NCI-H2081 treated with DMSO at 0.1 percent for 48 hours (cell line): ENCODE data around the gene DSTYK.
"Not testable (repeated sequence)": the region's sequence is repeated elsewhere in the genome, so short reads cannot be mapped to it uniquely, and the experiment has no call there.

Experiments
- DNase-seq: peaks from one replicate; lab custom pipeline; 2025; lab: John Stamatoyannopoulos, UW

Gene DSTYK

DNA sequence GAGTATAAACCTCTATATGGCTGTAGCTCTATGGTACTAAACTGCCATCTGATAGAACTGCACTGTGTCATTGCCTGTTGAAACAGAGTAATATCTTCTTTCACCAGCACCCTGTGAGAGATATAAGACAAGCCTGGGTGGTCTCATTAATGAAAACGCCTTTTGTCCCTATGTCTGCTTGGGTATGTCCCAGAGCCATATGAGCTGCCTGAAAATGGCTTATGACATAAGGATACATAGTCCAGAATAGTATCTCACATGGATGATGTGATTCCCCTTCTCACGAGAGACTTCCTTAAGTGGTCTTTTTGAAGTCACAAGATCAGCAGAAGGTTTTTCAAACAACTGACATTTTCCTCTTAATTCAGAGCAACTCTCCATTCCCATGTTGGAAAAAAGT is 8.9 kb upstream of the DSTYK start:
- DNase-seq, result no peak

DNA sequence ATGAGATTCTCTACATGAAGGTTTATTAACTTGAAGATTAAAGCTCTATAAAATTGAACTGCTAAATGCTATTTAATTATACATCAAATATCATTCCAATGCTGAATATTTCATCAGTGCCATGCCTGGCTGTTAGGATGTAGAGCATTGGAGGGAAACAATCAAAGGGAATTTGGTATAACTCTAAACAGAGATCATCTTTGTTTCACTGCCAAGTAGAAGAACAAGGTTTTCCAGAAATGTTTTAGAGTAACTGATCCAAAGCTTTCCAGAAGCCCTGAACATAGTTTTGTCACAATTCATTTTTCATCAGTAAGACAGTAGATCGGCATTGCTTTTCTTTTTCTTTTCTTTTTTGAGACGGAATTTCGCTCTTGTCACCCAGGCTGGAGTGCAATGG is 5.9 kb upstream of the DSTYK start:
- no peak for DNase-seq

DNA sequence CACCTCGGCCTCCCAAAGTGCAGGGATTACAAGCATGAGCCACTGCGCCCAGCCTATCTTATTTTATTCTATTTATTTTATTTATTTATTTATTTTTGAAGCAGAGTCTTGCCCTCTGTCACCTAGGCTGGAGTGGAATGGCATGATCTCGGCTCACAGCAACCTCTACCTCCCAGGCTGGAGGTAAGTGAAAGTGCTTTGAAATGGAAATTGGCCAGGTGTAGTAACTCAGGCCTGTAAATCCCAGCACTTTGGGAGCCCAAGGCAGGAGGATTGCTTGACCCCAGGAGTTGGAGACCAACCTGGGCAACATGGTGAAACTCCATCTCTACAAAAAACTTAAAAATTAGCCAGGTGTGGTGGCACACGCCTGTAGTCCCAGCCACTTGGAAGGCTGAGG is 5.1 kb upstream of the DSTYK start:
- DNase-seq, result no peak

GRCh38 chr1:205214756-205215155 is 3.3 kb upstream of the DSTYK start:
- no peak for DNase-seq

- DNase-seq, result no peak
These were observed 486 bp upstream of the DSTYK start for GRCh38 chr1:205211839-205212536.

- no peak for DNase-seq
These were observed 740 bp downstream of the DSTYK start for GRCh38 chr1:205210756-205211168.

- DNase-seq, result no peak
These were observed 2.7 kb downstream of the DSTYK start for GRCh38 chr1:205208811-205209210.

DNA sequence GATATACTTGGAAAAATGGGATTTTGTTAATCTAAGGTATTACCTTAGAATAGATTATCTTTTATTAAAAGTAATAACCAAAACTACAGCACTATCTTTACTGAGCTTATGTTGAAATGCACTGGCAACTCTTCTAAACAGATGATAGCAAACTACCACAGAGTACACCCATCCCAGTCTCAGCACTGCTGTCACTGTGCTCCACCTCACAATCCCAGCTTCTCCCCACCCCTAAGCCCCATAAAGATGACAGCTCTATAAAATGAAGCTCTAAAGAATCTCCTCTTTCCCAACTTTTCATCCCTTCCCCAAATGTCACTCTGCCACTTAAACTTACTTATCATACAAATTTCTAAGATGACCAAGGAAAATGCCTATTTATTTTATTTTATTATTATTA is 6.4 kb downstream of the DSTYK start:
- no peak for DNase-seq

DNA sequence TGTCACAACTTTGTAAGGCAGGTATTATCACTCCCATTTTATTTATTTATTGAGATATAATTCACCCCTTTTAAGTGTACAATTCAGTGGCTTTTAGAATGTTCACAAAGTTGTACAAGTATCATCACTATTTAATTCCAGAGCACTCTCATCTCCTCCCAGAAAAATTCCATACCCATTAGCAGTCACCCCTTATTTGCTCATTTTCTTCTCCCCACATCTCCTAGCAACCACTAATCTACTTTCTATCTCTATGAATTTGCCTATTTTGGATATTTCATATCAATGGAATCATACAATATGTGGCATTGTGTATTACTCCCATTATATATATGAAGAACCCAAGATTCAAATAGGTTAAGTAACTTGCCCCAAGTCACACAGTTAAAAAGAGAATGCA is 7.0 kb downstream of the DSTYK start:
- no peak for DNase-seq

- DNase-seq, result no peak
These were observed 11.6 kb downstream of the DSTYK start for GRCh38 chr1:205199931-205200299.

- DNase-seq, result no peak
These were observed 12.2 kb downstream of the DSTYK start for GRCh38 chr1:205199090-205199930.

DNA sequence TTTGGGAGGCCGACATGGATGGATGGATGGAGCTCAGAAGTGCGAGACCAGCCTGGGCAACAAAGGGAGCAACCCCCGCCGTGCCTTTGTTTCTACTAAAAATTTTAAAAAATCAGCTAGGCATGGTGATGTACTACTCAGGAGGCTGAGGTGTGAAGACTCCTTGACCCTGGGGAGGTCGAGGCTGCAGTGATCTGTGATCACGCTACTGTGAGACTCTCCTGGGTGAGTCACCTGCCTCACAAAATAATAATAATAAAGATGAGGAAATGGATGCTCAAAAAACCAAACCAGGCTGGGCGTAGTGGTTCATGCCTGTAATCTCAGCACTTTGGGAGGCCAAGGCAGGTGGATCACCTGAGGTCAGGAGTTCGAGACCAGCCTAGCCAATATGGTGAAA is 19.2 kb downstream of the DSTYK start:
- no peak for DNase-seq

- no peak for DNase-seq
These were observed 19.9 kb downstream of the DSTYK start for GRCh38 chr1:205191622-205192021.

DNA sequence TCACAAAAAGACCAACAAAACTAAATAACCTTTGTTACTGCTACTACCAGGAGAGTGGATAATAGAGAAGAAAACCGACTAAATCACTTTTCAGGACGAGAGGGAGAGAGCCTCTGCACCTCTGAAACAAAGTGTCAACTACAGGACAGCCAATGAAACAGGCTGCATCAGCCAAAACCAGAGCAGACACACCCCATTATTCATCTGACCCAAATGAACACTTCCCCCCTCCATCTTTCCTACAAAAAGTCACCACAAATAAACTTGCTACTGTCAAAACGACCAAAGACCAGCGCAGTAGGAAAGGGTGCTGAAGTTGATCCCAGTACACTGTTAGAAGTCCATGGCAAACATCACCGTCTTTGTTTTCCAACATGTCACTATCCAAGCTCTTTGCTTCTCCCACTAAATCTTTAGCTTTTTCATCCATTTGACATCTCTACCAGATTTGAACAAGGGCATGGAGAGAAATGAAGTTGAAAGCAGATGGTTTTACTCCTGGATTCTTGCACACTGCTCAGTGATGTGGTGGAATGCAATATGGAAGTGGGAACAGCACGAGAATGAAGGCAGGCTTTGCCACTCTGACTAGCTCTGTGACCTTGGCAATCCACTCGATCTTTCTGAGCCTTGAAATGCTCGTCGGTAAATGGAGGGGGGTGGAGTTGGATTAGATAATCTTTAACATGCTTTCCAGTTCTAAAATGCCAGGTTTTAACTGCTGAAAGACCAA is 20.5 kb downstream of the DSTYK start:
- DNase-seq, result no peak

GRCh38 chr1:205189131-205189530 is 22.4 kb downstream of the DSTYK start:
- DNase-seq, result no peak

DNA sequence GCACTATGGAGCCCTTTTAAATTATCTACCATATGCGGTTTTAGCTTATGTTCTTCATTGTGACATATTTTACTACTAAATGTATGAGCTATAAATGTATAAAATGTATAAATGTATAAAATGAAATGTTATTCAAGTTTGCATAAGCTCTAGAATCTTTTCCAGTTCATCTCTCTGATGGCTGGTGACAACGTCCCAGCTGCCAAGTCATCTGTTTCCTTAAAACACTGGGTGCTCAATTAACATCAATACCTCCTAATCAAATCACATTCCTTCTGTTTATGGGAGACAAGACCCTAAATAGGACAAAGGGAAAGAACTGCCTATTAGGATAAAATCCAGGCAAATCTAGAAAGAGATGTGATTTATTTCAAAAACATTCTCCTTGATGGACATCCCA is 22.9 kb downstream of the DSTYK start:
- DNase-seq, result no peak

- DNase-seq, result no peak
These were observed 23.4 kb downstream of the DSTYK start for GRCh38 chr1:205188098-205188497.

DNA sequence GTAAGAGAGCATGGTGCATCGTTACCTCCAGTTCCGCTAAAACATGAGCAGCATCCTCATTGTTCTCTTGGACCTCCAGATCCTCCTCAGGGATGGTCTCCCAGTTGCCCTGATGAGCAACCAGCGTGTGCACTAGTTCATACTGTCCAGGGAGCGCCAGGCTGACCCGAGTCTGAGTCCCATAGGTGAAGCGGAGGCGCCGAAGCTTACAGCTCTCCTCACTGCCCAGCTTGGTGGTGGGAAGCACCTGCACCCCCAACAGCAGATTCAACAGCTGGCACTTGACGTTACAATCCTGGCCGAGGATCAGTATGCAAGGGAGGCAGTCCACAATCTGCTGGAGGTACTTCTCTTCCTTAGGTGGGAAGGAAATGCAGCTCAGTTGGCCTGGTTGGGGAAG is 24.1 kb downstream of the DSTYK start:
- DNase-seq, result no peak

DNA sequence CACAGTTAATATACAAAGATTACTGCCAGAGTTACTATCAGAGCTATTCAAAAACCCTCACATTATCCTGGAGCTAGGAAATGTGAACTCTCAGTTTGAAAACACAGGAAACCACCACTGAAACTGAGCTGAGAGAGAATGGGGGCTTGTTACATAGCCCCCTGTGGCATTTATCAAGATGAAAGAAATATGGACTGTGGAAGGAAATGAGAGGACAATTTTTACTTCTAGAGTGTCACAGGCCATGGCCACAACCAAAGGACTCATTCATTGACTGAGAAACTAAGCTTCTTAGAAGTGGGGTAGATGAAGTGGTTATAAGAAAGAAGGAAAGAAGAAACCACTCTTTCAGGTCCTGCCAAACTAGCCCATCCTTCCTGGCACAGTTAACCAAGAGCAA is 25.3 kb downstream of the DSTYK start:
- DNase-seq, result no peak

GRCh38 chr1:205183676-205184335 is 27.7 kb downstream of the DSTYK start:
- no peak for DNase-seq

DNA sequence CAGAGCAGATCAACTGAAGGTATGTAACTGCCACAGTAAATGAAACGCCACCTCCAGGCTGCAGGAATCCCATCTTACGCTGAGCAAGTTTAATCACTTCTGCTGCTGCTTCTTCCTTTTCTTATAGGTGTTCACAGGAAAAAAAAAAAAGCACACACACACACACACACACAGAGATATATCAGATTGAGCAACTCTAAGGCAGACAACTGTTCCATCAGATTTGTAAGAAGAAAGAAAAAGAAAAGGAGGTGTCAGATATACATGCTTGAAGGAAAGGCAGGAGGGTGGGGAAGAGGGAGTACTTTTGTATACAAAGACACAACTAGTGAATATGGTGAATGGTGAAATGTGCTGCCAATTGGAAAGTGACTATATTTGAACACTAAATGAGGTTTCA is 28.6 kb downstream of the DSTYK start:
- DNase-seq, result no peak

DNA sequence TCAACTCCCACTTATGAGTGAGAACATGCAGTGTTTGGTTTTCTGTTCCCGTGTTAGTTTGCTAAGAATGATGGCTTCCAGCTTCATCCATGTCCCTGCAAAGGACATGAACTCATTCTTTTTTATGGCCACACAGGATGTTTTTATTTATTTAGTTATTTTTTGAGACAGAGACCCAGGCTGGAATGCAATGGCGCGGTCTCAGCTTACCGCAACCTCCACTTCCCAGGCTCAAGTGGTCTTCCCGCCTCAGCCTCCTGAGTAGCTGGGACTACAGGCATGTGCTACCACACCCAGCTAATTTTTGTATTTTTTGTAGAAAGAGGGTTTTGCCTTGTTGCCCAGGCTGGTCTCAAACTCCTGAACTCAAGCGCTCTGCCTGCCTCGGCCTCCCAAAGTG is 31.2 kb downstream of the DSTYK start:
- not testable (repeated sequence) for DNase-seq
